SK-N-SH (cell line): ENCODE measurements around the gene FAM210B. TPM values are rescaled to one million over a fixed set of nuclear protein-coding genes. Genes with fewer than 3 reads are reported as not detected.
"Not testable (repeated sequence)": the region's sequence is repeated elsewhere in the genome, so short reads cannot be mapped to it uniquely, and the experiment has no call there.

Experiments used
- CTCF ChIA-PET: fragments of 300-600, 350-600 bp; formaldehyde crosslinking; extraction: SDS; loops from one replicate; lab custom pipeline; 2021; lab: Yijun Ruan, JAX
- POLR2A ChIA-PET: fragments of 350-600 bp; sonication (Branson Sonifier 250); formaldehyde crosslinking; extraction: SDS; loops from one replicate; lab custom pipeline; 2020; ENCODE audit warnings: antibody characterized with exemption, inconsistent platforms; lab: Yijun Ruan, JAX
- DNase-seq: peaks from one replicate; pipeline ENCODE4 v3.0.0; 2012
- H2AFZ ChIP-seq: fragments of 200-600 bp; sonication (generic); 2 replicates; pipeline ENCODE4 v1.8.1; 2016; ENCODE audit warnings: antibody characterized with exemption, mild to moderate bottlenecking, low read depth
- H3F3A ChIP-seq: fragments of 200-600 bp; sonication (generic); replicated peaks from 2 replicates; pipeline ENCODE3; 2016; ENCODE audit warnings: antibody characterized with exemption, mild to moderate bottlenecking; ENCODE audit not compliant: insufficient read depth
- H3K27ac ChIP-seq, 2 experiments: fragments of 200-500 bp in 1 of 2; fragments of 200-600 bp in 1 of 2; sonication (Bioruptor generic) in 1 of 2; sonication (generic), shearing (Covaris generic) in 1 of 2; 2 replicates each; pipeline versions ENCODE4 v1.5.1 to v1.6.1; 2014 to 2016; ENCODE audit warnings: low read depth in 2 of 2, inconsistent platforms in 1 of 2, low read length in 1 of 2, mild to moderate bottlenecking in 1 of 2, mixed read lengths in 1 of 2
- H3K27me3 ChIP-seq: fragments of 200-600 bp; sonication (generic), shearing (Covaris generic); 2 replicates; pipeline ENCODE4 v1.6.1; 2016; ENCODE audit warnings: mixed run types; ENCODE audit not compliant: insufficient read depth
- H3K36me3 ChIP-seq, 2 experiments: fragments of 200-500 bp in 1 of 2; fragments of 200-600 bp in 1 of 2; sonication (Bioruptor generic) in 1 of 2; sonication (generic) in 1 of 2; replicated peaks in 1 of 2; 2 replicates each; pipeline versions ENCODE3 to v1.5.1; 2014 to 2016; ENCODE audit warnings: low read length in 1 of 2, mild to moderate bottlenecking in 1 of 2; ENCODE audit not compliant: insufficient read depth in 2 of 2, control insufficient read depth in 1 of 2
- H3K4me1 ChIP-seq, 2 experiments: fragments of 200-500 bp in 1 of 2; fragments of 200-600 bp in 1 of 2; sonication (Bioruptor generic) in 1 of 2; sonication (generic), shearing (Covaris generic) in 1 of 2; 2 replicates each; pipeline versions ENCODE4 v1.5.1 to v1.6.1; 2014 to 2016; ENCODE audit warnings: low read depth in 1 of 2, low read length in 1 of 2, mixed run types in 1 of 2; ENCODE audit not compliant: insufficient read depth in 2 of 2, control insufficient read depth in 1 of 2
- H3K4me2 ChIP-seq: fragments of 200-600 bp; sonication (generic), shearing (Covaris generic); 2 replicates; pipeline ENCODE4 v1.6.1; 2017; ENCODE audit warnings: mixed run types
- H3K4me3 ChIP-seq, 2 experiments: fragments of 200-500 bp in 1 of 2; fragments of 200-600 bp in 1 of 2; sonication (Bioruptor generic) in 1 of 2; sonication (generic), shearing (Covaris generic) in 1 of 2; 2 replicates each; pipeline versions ENCODE4 v1.5.1 to v1.8.1; 2014 to 2016; ENCODE audit warnings: low read depth in 2 of 2, inconsistent platforms in 1 of 2, low read length in 1 of 2, mild to moderate bottlenecking in 1 of 2, mixed read lengths in 1 of 2, moderate library complexity in 1 of 2
- H3K79me2 ChIP-seq: fragments of 200-600 bp; sonication (generic); 2 replicates; pipeline ENCODE4 v1.8.1; 2017; ENCODE audit warnings: mild to moderate bottlenecking; ENCODE audit not compliant: insufficient read depth
- H3K9ac ChIP-seq: fragments of 200-600 bp; sonication (generic); 2 replicates; pipeline ENCODE4 v1.6.1; 2017; ENCODE audit warnings: mixed run types
- H3K9me2 ChIP-seq: fragments of 200-600 bp; sonication (generic); 2 replicates; pipeline ENCODE4 v1.6.1; 2017; ENCODE audit warnings: mixed run types
- H3K9me3 ChIP-seq: fragments of 200-600 bp; sonication (generic); 2 replicates; pipeline ENCODE4 v1.6.1; 2017; ENCODE audit warnings: mixed run types, mild to moderate bottlenecking, moderate library complexity
- H4K20me1 ChIP-seq: fragments of 200-600 bp; sonication (generic); 2 replicates; pipeline ENCODE4 v1.6.1; 2017; ENCODE audit warnings: mild to moderate bottlenecking, mixed run types; ENCODE audit not compliant: insufficient read depth
- FOSL2 ChIP-seq: IDR thresholded peaks from 2 replicates; pipeline ENCODE4 v1.4.0; 2012; ENCODE audit warnings: low read depth, mild to moderate bottlenecking, moderate library complexity, borderline replicate concordance
- NRF1 ChIP-seq: IDR thresholded peaks from 2 replicates; pipeline ENCODE4 v1.6.1; 2012; ENCODE audit warnings: low read depth, mild to moderate bottlenecking, low read length
- RAD21 ChIP-seq: IDR thresholded peaks from 2 replicates; pipeline ENCODE4 v1.6.1; 2012; ENCODE audit warnings: mild to moderate bottlenecking, low read length
- RCOR1 ChIP-seq: fragments of 150-350 bp; IDR thresholded peaks from 2 replicates; pipeline ENCODE4 v1.6.1; 2017; ENCODE audit warnings: antibody characterized with exemption, low read length
- RXRA ChIP-seq: IDR thresholded peaks from 2 replicates; pipeline ENCODE4 v1.4.0; 2012; ENCODE audit warnings: low read depth, mild to moderate bottlenecking, borderline replicate concordance
- TCF12 ChIP-seq: IDR thresholded peaks from 2 replicates; pipeline ENCODE4 v1.4.0; 2012
- WGBS: methylation state at CpG from one replicate; pipeline ENCODE4 v1.1.6; 2017; ENCODE audit warnings: low lambda C conversion rate; 5-methylcytosine and 5-hydroxymethylcytosine counted together
- polyA plus RNA-seq, 3 experiments: library from polyadenylated mRNA; depleted of rRNA; stranded (reverse); fragments of >200 nt; gene quantifications; 2 replicates each; pipeline ENCODE4 v1.2.3, GENCODE V29; 2012
- TF ChIP-seq, protein P1 (sequence below): IDR thresholded peaks from 2 replicates; pipeline ENCODE4; 2012
- TF ChIP-seq, protein P2 (sequence below): IDR thresholded peaks from 2 replicates; pipeline ENCODE4 v1.4.0; 2012; ENCODE audit warnings: low read depth, borderline replicate concordance

The FAM210B gene
- polyA plus RNA-seq, 1 of the 3 experiments (the other 2 are of a cell fraction): 34.6 TPM

DNA sequence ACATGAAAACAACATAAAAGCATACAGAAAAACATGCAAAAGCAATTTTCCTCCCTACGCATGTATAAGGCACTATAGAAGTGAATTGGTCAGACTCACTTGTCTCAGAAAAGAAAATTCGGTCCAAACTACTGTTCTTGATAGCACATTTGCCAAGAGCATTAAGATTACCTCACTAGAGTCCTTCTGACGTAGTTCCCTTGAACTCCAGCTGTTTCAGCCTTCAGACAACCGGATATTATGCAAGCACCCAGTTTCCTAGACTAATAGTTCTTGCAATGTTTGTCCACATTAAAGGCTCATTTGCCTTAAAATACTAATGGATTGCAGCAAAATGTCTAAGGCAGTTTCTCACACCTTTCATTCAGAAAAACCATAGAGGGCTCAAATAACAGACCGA is 50.7 kb downstream of the FAM210B start (continued):
- TF ChIP-seq RCOR1 (no peak), RXRA (no peak), RAD21 (no peak), TCF12 (no peak), FOSL2 (no peak)
- TF ChIP-seq, protein P1, sequence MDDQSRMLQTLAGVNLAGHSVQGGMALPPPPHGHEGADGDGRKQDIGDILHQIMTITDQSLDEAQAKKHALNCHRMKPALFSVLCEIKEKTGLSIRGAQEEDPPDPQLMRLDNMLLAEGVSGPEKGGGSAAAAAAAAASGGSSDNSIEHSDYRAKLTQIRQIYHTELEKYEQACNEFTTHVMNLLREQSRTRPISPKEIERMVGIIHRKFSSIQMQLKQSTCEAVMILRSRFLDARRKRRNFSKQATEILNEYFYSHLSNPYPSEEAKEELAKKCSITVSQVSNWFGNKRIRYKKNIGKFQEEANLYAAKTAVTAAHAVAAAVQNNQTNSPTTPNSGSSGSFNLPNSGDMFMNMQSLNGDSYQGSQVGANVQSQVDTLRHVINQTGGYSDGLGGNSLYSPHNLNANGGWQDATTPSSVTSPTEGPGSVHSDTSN: no peak

GRCh38 chr20:56409956-56410355 is 51.2 kb downstream of the FAM210B start:
- H4K20me1 ChIP-seq: no peaks in the 10 kb centered on the region
- no peak overlapping the region for H3K4me3 ChIP-seq
- no peak for DNase-seq
- CTCF ChIA-PET: interaction anchor here (1.1 kb wide), 1 partner anchor 9 kb away, joined by 5 read pairs; no protein-coding TSS in a partner anchor
- H3K9me3 ChIP-seq: no peaks in the 10 kb centered on the region
- TF ChIP-seq NRF1: no peak
- TF ChIP-seq, protein P2, sequence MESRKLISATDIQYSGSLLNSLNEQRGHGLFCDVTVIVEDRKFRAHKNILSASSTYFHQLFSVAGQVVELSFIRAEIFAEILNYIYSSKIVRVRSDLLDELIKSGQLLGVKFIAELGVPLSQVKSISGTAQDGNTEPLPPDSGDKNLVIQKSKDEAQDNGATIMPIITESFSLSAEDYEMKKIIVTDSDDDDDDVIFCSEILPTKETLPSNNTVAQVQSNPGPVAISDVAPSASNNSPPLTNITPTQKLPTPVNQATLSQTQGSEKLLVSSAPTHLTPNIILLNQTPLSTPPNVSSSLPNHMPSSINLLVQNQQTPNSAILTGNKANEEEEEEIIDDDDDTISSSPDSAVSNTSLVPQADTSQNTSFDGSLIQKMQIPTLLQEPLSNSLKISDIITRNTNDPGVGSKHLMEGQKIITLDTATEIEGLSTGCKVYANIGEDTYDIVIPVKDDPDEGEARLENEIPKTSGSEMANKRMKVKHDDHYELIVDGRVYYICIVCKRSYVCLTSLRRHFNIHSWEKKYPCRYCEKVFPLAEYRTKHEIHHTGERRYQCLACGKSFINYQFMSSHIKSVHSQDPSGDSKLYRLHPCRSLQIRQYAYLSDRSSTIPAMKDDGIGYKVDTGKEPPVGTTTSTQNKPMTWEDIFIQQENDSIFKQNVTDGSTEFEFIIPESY: no peak
- H3K4me2 ChIP-seq: no peak overlapping the region
- H3K36me3 ChIP-seq: peaks cover 18 to 26% of the 10 kb centered on the region in 2 experiments
- no peak overlapping the region for H2AFZ ChIP-seq
- no peak overlapping the region for H3K27ac ChIP-seq
- POLR2A ChIA-PET: no interaction called here
- H3K4me1 ChIP-seq: no peaks in the 10 kb centered on the region
- H3K79me2 ChIP-seq: peaks cover 8% of the 10 kb centered on the region; the same call in 1 of the 2 replicates
- H3F3A ChIP-seq: no peaks in the 10 kb centered on the region
- no peak overlapping the region for H3K9ac ChIP-seq
- WGBS: 67% methylated on average over 1 of the region's 1 CpG
- H3K9me2 ChIP-seq: no peaks in the 10 kb centered on the region
- no peaks in the 10 kb centered on the region for H3K27me3 ChIP-seq

DNA sequence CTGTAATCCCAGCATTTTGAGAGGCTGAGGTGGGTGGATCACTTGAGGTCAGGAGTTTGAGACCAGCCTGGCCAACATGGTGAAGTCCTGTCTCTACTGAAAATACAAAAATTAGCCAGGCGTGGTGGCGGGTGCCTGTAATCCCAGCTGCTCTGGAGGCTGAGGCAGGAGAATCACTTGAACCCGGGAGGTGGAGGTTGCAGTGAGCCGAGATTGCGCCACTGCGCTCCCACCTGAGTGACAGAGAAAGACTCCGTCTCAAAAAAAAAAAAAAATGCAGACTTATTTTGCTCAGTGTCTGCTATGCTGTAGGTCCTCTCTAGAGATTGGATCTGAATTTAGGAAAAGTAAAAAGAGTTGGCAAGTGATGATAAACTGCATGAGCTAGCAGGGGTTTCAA is 52.5 kb downstream of the FAM210B start:
- WGBS: 96% methylated on average over 7 of the region's 7 CpGs
- DNase-seq, H3K27me3 ChIP-seq, H3K79me2 ChIP-seq, H3K4me3 ChIP-seq, H3K27ac ChIP-seq, H3K4me2 ChIP-seq, H3K9ac ChIP-seq, H2AFZ ChIP-seq, H3K9me3 ChIP-seq, POLR2A ChIA-PET, H3K4me1 ChIP-seq, H3F3A ChIP-seq, H3K9me2 ChIP-seq, H4K20me1 ChIP-seq: not testable (repeated sequence)
- CTCF ChIA-PET: interaction anchor here (0.7 kb wide), 1 partner anchor 893 kb away, joined by 4 read pairs; no protein-coding TSS in a partner anchor
- peaks cover 11 to 13% of the 10 kb centered on the region in 2 experiments for H3K36me3 ChIP-seq
